Activated naive CD4-positive, alpha-beta T cell treated with anti-CD3 and anti-CD28 coated beads, Interleukin-2, amount 10 ng/mL, durations not matched to agents 5 hours and 36 hours (primary cell): ENCODE data around the gene CCDC32. TPM values are rescaled to one million over a fixed set of nuclear protein-coding genes. Genes with fewer than 3 reads are reported as not detected.

ENCODE experiments used
- total RNA-seq, 2 experiments: library from RNA; stranded (reverse); gene quantifications; one replicate each; pipeline ENCODE4 v1.2.3, GENCODE V29; 2021

Gene CCDC32
- total RNA-seq = 10 to 100 TPM; 24.8 to 30.9 TPM

GRCh38 chr15:40564591-40565332 is at the start of gene CCDC32:
CCDC32 (minus strand) TSS chr15:40565042; CDS start chr15:40563015, 2,027 bp downstream.

GRCh38 chr15:40593588-40594428 is 29.0 kb upstream of the CCDC32 start, which contains the start of gene KNL1:
KNL1 (plus strand) TSS chr15:40594249; CDS start chr15:40602932, 8,683 bp downstream.

GRCh38 chr15:40569129-40569953 is 4.5 kb upstream of the CCDC32 start, which contains the start of gene RPUSD2:
RPUSD2 (plus strand) TSS chr15:40569299; CDS start chr15:40569338, 39 bp downstream.

Other genes with a start within 250 kb of the CCDC32 start
- 1 to 10 TPM; 8.4 to 9.7 TPM for gene INAFM2, start 241.3 kb downstream of the CCDC32 start, total RNA-seq
- gene CCDC9B, start 224.1 kb downstream of the CCDC32 start, total RNA-seq = under 1 TPM; 0.43 to 0.76 TPM
- not detected for gene PHGR1, start 214.0 kb downstream of the CCDC32 start, total RNA-seq
- gene DISP2, start 206.8 kb downstream of the CCDC32 start, total RNA-seq = under 1 TPM; 0.05 to 0.08 TPM
- gene KNSTRN, start 182.3 kb downstream of the CCDC32 start, total RNA-seq = 10 to 100 TPM; 35.5 to 35.7 TPM
- 10 to 100 TPM; 43.6 to 45.3 TPM for gene IVD, start 159.2 kb downstream of the CCDC32 start, total RNA-seq
- 10 to 100 TPM; 29.7 to 30.0 TPM for gene BAHD1, start 124.1 kb downstream of the CCDC32 start, total RNA-seq
- 10 to 100 TPM; 13.7 to 14.1 TPM for gene CHST14, start 94.1 kb downstream of the CCDC32 start, total RNA-seq
- 10 to 100 TPM; 10.3 to 13.2 TPM for gene RPUSD2, start 4.3 kb upstream of the CCDC32 start, total RNA-seq
- 10 to 100 TPM; 40.6 to 44.1 TPM for gene KNL1, start 29.2 kb upstream of the CCDC32 start, total RNA-seq
- 10 to 100 TPM; 44.5 to 48.6 TPM for gene RAD51, start 130.1 kb upstream of the CCDC32 start, total RNA-seq
- gene RMDN3, start 190.2 kb upstream of the CCDC32 start, total RNA-seq = 10 to 100 TPM; 28.4 to 30.3 TPM
- 10 to 100 TPM; 47.0 to 47.9 TPM for gene GCHFR, start 199.0 kb upstream of the CCDC32 start, total RNA-seq
- 1 to 10 TPM; 1.5 to 1.8 TPM for gene C15orf62, start 204.9 kb upstream of the CCDC32 start, total RNA-seq
- 10 to 100 TPM; 27.2 to 27.9 TPM for gene ZFYVE19, start 242.0 kb upstream of the CCDC32 start, total RNA-seq
- gene DNAJC17, start 242.4 kb upstream of the CCDC32 start, total RNA-seq = 10 to 100 TPM; 43.8 to 44.3 TPM